HG03442 (cell line): ENCODE data around the gene PNMA1.
A peak's percentile ranks its signal among the peaks of the same experiment; 100 is the strongest.

Source experiments
- ATAC-seq: cut with Tn5 transposase; IDR thresholded peaks from one replicate; pipeline ENCODE4 v1.9.1; 2021; ENCODE audit warnings: mild to moderate bottlenecking, moderate library complexity; ENCODE audit not compliant: unreplicated experiment

Gene PNMA1

GRCh38 chr14:73713803-73714655 is at the start of gene PNMA1:
Gene PNMA1 (minus strand): TSS chr14:73714384. CDS start chr14:73713639, 745 bp downstream.
- peak; percentile 64 for ATAC-seq

GRCh38 chr14:73763396-73763795 is 49.2 kb upstream of the PNMA1 start:
- ATAC-seq = no peak

GRCh38 chr14:73762375-73762822 is 48.2 kb upstream of the PNMA1 start:
- ATAC-seq = no peak

- ATAC-seq = no peak
These were observed 47.6 kb upstream of the PNMA1 start for GRCh38 chr14:73761618-73762355.

- no peak for ATAC-seq
These were observed 46.7 kb upstream of the PNMA1 start for GRCh38 chr14:73760598-73761586.

- ATAC-seq = peak; percentile 49
These were observed 45.8 kb upstream of the PNMA1 start for GRCh38 chr14:73759714-73760597.

- no peak for ATAC-seq
These were observed 45.1 kb upstream of the PNMA1 start for GRCh38 chr14:73759183-73759713.

- ATAC-seq = no peak
These were observed 44.4 kb upstream of the PNMA1 start for GRCh38 chr14:73758392-73759182.

GRCh38 chr14:73757876-73758391 is 43.8 kb upstream of the PNMA1 start:
- no peak for ATAC-seq

GRCh38 chr14:73757381-73757780 is 43.2 kb upstream of the PNMA1 start:
- ATAC-seq = no peak

GRCh38 chr14:73755434-73756014 is 41.3 kb upstream of the PNMA1 start:
- no peak for ATAC-seq

- ATAC-seq = no peak
These were observed 40.8 kb upstream of the PNMA1 start for GRCh38 chr14:73754911-73755360.

GRCh38 chr14:73753887-73754795 is 40.0 kb upstream of the PNMA1 start:
- peak; percentile 28 for ATAC-seq

GRCh38 chr14:73753124-73753886 is 39.1 kb upstream of the PNMA1 start:
- no peak for ATAC-seq

- no peak for ATAC-seq
These were observed 38.3 kb upstream of the PNMA1 start for GRCh38 chr14:73752297-73752992.
